ENCODE measurements around the gene CXorf38. TPM values are rescaled to one million over a fixed set of nuclear protein-coding genes. Genes with fewer than 3 reads are reported as not detected.

Gene CXorf38
- total RNA-seq, 4 donors from 2014 or later: 3.6 to 29.1 (median 21.7) TPM

DNA sequence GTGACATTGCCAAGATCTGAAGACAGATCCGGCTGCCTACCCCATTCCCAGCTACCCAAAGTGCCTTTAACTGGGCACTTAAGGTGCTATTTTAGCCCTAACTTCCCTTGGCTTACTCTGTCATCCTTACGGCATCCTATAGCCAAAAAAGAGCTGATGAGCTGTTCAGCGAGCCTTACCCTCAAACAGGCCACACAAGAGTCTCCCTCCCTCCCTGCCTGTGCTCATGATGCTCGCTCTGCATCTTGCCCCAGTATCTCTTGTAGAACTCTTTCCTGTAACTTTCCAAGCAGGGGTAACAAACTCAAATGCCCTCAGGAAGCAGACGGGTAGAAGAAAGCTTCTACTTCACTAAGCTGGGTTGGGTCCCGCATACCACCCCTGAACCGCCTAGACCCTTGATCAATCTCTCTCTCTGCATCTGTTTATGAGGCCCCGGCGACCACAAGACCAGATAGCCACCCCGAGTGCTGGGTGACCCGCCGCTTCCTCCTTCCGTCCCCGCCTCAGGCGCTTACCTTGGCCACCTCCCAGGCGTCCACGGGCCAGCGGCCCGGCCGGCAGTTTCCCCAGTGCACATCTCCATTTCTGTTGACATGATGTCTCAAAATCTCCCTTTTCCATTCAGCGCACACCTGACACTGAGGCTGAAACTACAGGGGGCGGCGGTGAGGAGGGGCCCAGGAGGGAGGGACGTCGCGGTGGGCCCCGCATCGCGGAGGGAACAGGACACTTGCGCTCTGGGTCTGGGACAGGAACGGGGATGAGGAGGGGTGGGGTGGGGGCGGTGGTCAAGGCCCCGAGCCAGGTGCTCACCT is 663 bp downstream of the CXorf38 start:
- peaks cover 0 to 3% of the 10 kb centered on the region in 2 donors for H3K4me1 ChIP-seq
- DNase-seq: peak; percentile 28 to 47
- peak overlapping the region; percentile 53 to 94 for H3K4me3 ChIP-seq
- H3K36me3 ChIP-seq: no peaks in the 10 kb centered on the region
- H3K27me3 ChIP-seq: no peaks in the 10 kb centered on the region
- no peaks in the 10 kb centered on the region for H3K9me3 ChIP-seq
- H3K27ac ChIP-seq: peak overlapping the region; percentile 82 to 83
- intact Hi-C loops (cut with DNase I; ENCODE audit: low total_unique reads): no loop called here
- TF ChIP-seq, protein P1, sequence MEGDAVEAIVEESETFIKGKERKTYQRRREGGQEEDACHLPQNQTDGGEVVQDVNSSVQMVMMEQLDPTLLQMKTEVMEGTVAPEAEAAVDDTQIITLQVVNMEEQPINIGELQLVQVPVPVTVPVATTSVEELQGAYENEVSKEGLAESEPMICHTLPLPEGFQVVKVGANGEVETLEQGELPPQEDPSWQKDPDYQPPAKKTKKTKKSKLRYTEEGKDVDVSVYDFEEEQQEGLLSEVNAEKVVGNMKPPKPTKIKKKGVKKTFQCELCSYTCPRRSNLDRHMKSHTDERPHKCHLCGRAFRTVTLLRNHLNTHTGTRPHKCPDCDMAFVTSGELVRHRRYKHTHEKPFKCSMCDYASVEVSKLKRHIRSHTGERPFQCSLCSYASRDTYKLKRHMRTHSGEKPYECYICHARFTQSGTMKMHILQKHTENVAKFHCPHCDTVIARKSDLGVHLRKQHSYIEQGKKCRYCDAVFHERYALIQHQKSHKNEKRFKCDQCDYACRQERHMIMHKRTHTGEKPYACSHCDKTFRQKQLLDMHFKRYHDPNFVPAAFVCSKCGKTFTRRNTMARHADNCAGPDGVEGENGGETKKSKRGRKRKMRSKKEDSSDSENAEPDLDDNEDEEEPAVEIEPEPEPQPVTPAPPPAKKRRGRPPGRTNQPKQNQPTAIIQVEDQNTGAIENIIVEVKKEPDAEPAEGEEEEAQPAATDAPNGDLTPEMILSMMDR (IDR thresholded peaks at IDR 0.05): no peak
- TF ChIP-seq POLR2A (IDR thresholded peaks at IDR 0.05): no peak

DNA sequence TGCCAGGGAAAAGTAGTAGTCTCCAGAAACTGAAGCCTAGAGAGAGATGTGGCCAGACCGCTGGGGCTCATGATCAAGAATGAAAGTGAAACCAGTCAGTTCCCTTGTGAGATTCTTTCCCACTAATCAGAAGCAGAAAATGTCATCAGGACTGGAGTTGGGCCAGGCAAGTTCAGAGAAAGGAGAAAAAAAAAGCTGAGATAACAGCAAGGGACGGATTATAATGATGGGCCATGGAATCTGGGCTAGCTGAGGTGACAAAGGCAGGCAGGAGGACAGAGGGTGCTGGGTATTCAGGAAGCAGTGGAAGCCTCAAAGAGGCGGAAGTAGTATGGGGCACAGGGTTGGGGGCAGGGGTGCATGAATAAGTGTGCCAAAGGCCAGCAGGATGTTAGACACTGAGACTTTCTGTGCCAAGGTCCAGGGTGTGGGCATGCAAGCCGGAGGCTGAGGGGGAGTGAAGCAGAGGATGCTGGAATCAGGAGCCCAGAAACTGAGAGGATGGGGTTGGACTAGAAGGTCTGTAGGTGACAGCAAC is 2.5 kb downstream of the CXorf38 start:
- H3K27me3 ChIP-seq: no peaks in the 10 kb centered on the region
- H3K4me3 ChIP-seq: peak overlapping the region; percentile 23 to 33
- H3K9me3 ChIP-seq: no peaks in the 10 kb centered on the region
- DNase-seq: peak; percentile 50 to 68
- no peaks in the 10 kb centered on the region for H3K36me3 ChIP-seq
- TF ChIP-seq POLR2A (IDR thresholded peaks at IDR 0.05): no peak
- TF ChIP-seq, protein P1 (IDR thresholded peaks at IDR 0.05): no peak
- H3K27ac ChIP-seq: peak overlapping the region; percentile 70 to 74
- intact Hi-C loops (cut with DNase I; ENCODE audit: low total_unique reads): no loop called here
- H3K4me1 ChIP-seq: peaks cover 0 to 3% of the 10 kb centered on the region in 2 donors

DNA sequence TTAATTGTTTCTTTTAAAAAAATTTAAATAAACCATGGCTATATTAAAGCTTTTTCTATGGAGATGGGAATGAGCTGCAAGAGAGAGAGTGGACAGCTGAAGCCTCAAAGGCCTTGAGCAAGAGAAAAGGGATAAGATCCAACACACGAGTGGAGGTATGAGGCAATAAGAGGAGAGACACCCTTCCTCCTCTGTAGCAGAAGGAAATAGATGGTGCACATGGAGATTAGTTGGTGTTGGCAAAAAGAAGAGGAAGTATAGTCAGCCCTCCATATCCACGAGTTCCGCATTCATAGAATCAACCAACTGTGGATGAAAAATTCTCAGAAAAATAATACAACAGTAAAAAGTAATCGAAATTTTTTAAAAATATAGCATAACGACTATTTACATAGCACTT is 3.2 kb downstream of the CXorf38 start:
- peaks cover 0 to 3% of the 10 kb centered on the region in 2 donors for H3K4me1 ChIP-seq
- H3K4me3 ChIP-seq: peak overlapping the region in 1 of 2 donors; percentile 33
- no peak for DNase-seq
- no peaks in the 10 kb centered on the region for H3K9me3 ChIP-seq
- no peaks in the 10 kb centered on the region for H3K27me3 ChIP-seq
- intact Hi-C loops (cut with DNase I; ENCODE audit: low total_unique reads): no loop called here
- H3K36me3 ChIP-seq: no peaks in the 10 kb centered on the region
- TF ChIP-seq, protein P1 (IDR thresholded peaks at IDR 0.05): no peak
- TF ChIP-seq POLR2A (IDR thresholded peaks at IDR 0.05): no peak
- peak overlapping the region; percentile 70 to 74 for H3K27ac ChIP-seq

DNA sequence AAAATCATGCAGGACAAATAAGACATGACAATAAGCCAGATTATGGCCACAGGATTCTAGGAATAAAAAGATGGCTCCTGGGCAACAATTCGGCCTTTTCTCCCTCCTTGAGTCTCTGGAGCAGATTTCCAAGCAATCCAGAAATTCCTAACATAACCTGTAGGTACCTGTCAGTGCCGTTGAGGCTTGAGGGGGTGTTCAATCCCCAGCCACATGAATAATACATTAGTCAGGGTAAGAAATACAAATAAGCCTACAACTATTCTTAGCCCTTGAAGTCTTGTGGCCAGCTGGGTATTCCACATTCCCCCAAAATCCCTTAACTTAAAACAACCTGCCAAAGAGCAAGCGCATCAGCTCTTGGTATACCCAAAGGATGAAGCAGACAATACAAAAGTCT is 9.7 kb downstream of the CXorf38 start:
- intact Hi-C loops (cut with DNase I; ENCODE audit: low total_unique reads): no loop called here
- Histone ChIP-seq H3K4me3 (no peak overlapping the region), H3K36me3 (no peaks in the 10 kb centered on the region), H3K27ac (no peak overlapping the region), H3K4me1 (no peaks in the 10 kb centered on the region), H3K27me3 (no peaks in the 10 kb centered on the region), H3K9me3 (no peaks in the 10 kb centered on the region)
- no peak for DNase-seq
- no peak for TF ChIP-seq POLR2A (IDR thresholded peaks at IDR 0.05)
- TF ChIP-seq, protein P1 (IDR thresholded peaks at IDR 0.05): no peak

DNA sequence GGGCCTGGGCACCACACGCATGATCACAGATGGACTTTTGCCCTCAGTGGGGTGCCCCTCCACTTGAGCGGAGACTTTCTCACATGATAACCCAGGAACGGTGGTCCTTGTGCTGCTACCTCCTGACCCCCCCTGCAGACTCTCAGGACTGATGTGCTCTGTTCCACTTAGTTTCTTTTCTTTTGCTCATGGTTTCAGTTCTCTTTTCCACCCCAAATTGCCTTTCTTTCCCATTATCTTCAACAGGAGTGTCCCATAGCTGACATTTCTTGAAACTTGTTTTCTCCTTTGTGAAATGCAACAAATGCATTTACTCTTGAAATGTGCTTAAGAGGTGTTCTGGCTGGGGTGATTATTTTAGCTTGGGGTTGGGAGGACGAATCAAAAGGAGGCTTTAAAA is 15.2 kb downstream of the CXorf38 start:
- no peak overlapping the region for H3K27ac ChIP-seq
- H3K4me1 ChIP-seq: no peaks in the 10 kb centered on the region
- TF ChIP-seq POLR2A (IDR thresholded peaks at IDR 0.05): no peak
- TF ChIP-seq, protein P1 (IDR thresholded peaks at IDR 0.05): no peak
- no peak for DNase-seq
- no peak overlapping the region for H3K4me3 ChIP-seq
- no peaks in the 10 kb centered on the region for H3K36me3 ChIP-seq
- peaks cover 0 to 2% of the 10 kb centered on the region in 2 donors for H3K27me3 ChIP-seq
- H3K9me3 ChIP-seq: no peaks in the 10 kb centered on the region
- intact Hi-C loops (cut with DNase I; ENCODE audit: low total_unique reads): no loop called here

Measured in uterus (tissue), 4 donors.